Measurements from ENCODE around the gene C17orf67.

Gene C17orf67

GRCh38 chr17:56779898-56780777, 53.6 kb downstream of the C17orf67 start:
- peak; percentile 97 for ATAC-seq
- no peak for TF ChIP-seq PPARA (CRISPR knock-in tag; IDR thresholded peaks at IDR 0.05; ENCODE audit: borderline replicate concordance)
- TF ChIP-seq ZFP30 (CRISPR knock-in tag; IDR thresholded peaks at IDR 0.05), result no peak
- no peak for TF ChIP-seq ESRRG (CRISPR knock-in tag; IDR thresholded peaks at IDR 0.05)
- TF ChIP-seq CSDC2 (CRISPR knock-in tag; IDR thresholded peaks at IDR 0.05), result no peak
- no peak for TF ChIP-seq ZNF8 (CRISPR knock-in tag; IDR thresholded peaks at IDR 0.05)
- no peak for TF ChIP-seq SNAI2 (CRISPR knock-in tag; IDR thresholded peaks at IDR 0.05)
- no peak for TF ChIP-seq ISL1 (CRISPR knock-in tag; IDR thresholded peaks at IDR 0.05)
- TF ChIP-seq CREB5 (CRISPR knock-in tag; IDR thresholded peaks at IDR 0.05; ENCODE audit: low read depth), result no peak
- no peak for TF ChIP-seq ZC3H10 (CRISPR knock-in tag; IDR thresholded peaks at IDR 0.05)
- TF ChIP-seq ZNF70 (CRISPR knock-in tag; IDR thresholded peaks at IDR 0.05), result no peak
- TF ChIP-seq GLIS3 (CRISPR knock-in tag; IDR thresholded peaks at IDR 0.05), result no peak

- TF ChIP-seq ISL1 (CRISPR knock-in tag; IDR thresholded peaks at IDR 0.05) (no peak), GLIS3 (CRISPR knock-in tag; IDR thresholded peaks at IDR 0.05) (no peak), PPARA (CRISPR knock-in tag; IDR thresholded peaks at IDR 0.05; ENCODE audit: borderline replicate concordance) (no peak), CSRNP3 (CRISPR knock-in tag; IDR thresholded peaks at IDR 0.05) (no peak), CSDC2 (CRISPR knock-in tag; IDR thresholded peaks at IDR 0.05) (no peak), ZNF565 (CRISPR knock-in tag; conservative IDR thresholded peaks at IDR 0.05; ENCODE audit: low read depth) (no peak), SNAI2 (CRISPR knock-in tag; IDR thresholded peaks at IDR 0.05) (no peak), ZFP30 (CRISPR knock-in tag; IDR thresholded peaks at IDR 0.05) (no peak), POU6F1 (CRISPR knock-in tag; IDR thresholded peaks at IDR 0.05; ENCODE audit: borderline replicate concordance, low read depth) (no peak), ZNF8 (CRISPR knock-in tag; IDR thresholded peaks at IDR 0.05) (no peak)
- peak; percentile 7 for ATAC-seq
These were observed 54.4 kb downstream of the C17orf67 start for GRCh38 chr17:56779322-56779721.

GRCh38 chr17:56778898-56779297, 54.8 kb downstream of the C17orf67 start:
- TF ChIP-seq PPARA (CRISPR knock-in tag; IDR thresholded peaks at IDR 0.05; ENCODE audit: borderline replicate concordance) (0 out of 2 replicates have a peak, but pooled peaks have one; percentile 25), ARNTL (CRISPR knock-in tag; IDR thresholded peaks at IDR 0.05; ENCODE audit: borderline replicate concordance, low read depth) (no peak)
- ATAC-seq, result no peak

- no peak for ATAC-seq
- TF ChIP-seq TSHZ2 (CRISPR knock-in tag; IDR thresholded peaks at IDR 0.05) (no peak), CREB5 (CRISPR knock-in tag; IDR thresholded peaks at IDR 0.05; ENCODE audit: low read depth) (no peak), ZNF565 (CRISPR knock-in tag; conservative IDR thresholded peaks at IDR 0.05; ENCODE audit: low read depth) (no peak), GLIS3 (CRISPR knock-in tag; IDR thresholded peaks at IDR 0.05) (no peak)
These were observed 55.9 kb downstream of the C17orf67 start for GRCh38 chr17:56777859-56778258.

Data from SK-N-SH treated with all-trans-retinoic acid at 6 μM for 48 hours (cell line).